Parathyroid adenoma (tissue), 2 donors: Measurements from ENCODE around the gene MAPT.

Experiments used
- H2AFZ ChIP-seq: fragments of 300-600 bp; sonication (generic); one replicate; pipeline ENCODE4 v1.7.0; 2017; ENCODE audit warnings: antibody characterized with exemption, mild to moderate bottlenecking
- H3K27ac ChIP-seq: fragments of 300-600 bp; sonication (generic); one replicate; pipeline ENCODE4 v1.7.0; 2017
- H3K27me3 ChIP-seq: fragments of 300-600 bp; sonication (generic); one replicate; pipeline ENCODE4 v1.7.0; 2017; ENCODE audit warnings: low read length; ENCODE audit not compliant: control insufficient read depth, insufficient read depth
- H3K36me3 ChIP-seq: fragments of 300-600 bp; sonication (generic); one replicate; pipeline ENCODE4 v1.7.0; 2017; ENCODE audit warnings: low read length; ENCODE audit not compliant: control insufficient read depth, insufficient read depth
- H3K4me1 ChIP-seq: fragments of 300-600 bp; sonication (generic); one replicate; pipeline ENCODE4 v1.7.0; 2017; ENCODE audit warnings: control low read depth
- H3K4me2 ChIP-seq: fragments of 300-600 bp; sonication (generic); one replicate; pipeline ENCODE4 v1.7.0; 2017; ENCODE audit warnings: low read length
- H3K4me3 ChIP-seq: fragments of 300-600 bp; sonication (generic); one replicate; pipeline ENCODE4 v1.7.0; 2017; ENCODE audit warnings: low read depth, low read length
- H3K79me2 ChIP-seq: fragments of 300-600 bp; sonication (generic); one replicate; pipeline ENCODE4 v1.7.0; 2017; ENCODE audit warnings: control low read depth
- H3K9ac ChIP-seq: fragments of 300-600 bp; sonication (generic); one replicate; pipeline ENCODE4 v1.7.0; 2017; ENCODE audit warnings: mild to moderate bottlenecking
- H3K9me3 ChIP-seq: fragments of 300-600 bp; sonication (generic); one replicate; pipeline ENCODE4 v1.7.0; 2017; ENCODE audit warnings: low read length; ENCODE audit not compliant: control insufficient read depth
- CTCF ChIP-seq: fragments of 300-600 bp; sonication (generic); IDR thresholded peaks from one replicate; pipeline ENCODE4 v1.7.0; 2017; ENCODE audit warnings: antibody characterized with exemption, mild to moderate bottlenecking
- donor health status: primary hyperparathyroidism.

The MAPT gene

GRCh38 chr17:45867702-45868101 lies 26.7 kb upstream of the MAPT start:
- Histone ChIP-seq H3K27me3 (no peaks in the 10 kb centered on the region), H2AFZ (no peak overlapping the region), H3K4me2 (no peak overlapping the region), H3K4me3 (no peak overlapping the region), H3K9me3 (no peaks in the 10 kb centered on the region), H3K27ac (no peak overlapping the region), H3K9ac (no peak overlapping the region), H3K79me2 (no peaks in the 10 kb centered on the region), H3K4me1 (no peaks in the 10 kb centered on the region), H3K36me3 (no peaks in the 10 kb centered on the region)
- no peak for TF ChIP-seq CTCF

- no peaks in the 10 kb centered on the region for H3K9me3 ChIP-seq
- H3K36me3 ChIP-seq = no peaks in the 10 kb centered on the region
- H3K27me3 ChIP-seq = no peaks in the 10 kb centered on the region
- H3K27ac ChIP-seq = no peak overlapping the region
- peaks cover under 1% of the 10 kb centered on the region for H3K4me1 ChIP-seq
- H3K4me2 ChIP-seq = no peak overlapping the region
- no peaks in the 10 kb centered on the region for H3K79me2 ChIP-seq
- H3K9ac ChIP-seq = no peak overlapping the region
- TF ChIP-seq CTCF = no peak
- no peak overlapping the region for H3K4me3 ChIP-seq
- no peak overlapping the region for H2AFZ ChIP-seq
Measured at GRCh38 chr17:45868276-45868675, 26.1 kb upstream of the MAPT start.

- Histone ChIP-seq H3K9me3 (no peaks in the 10 kb centered on the region), H3K4me1 (peaks cover 14% of the 10 kb centered on the region), H3K36me3 (no peaks in the 10 kb centered on the region), H3K27me3 (no peaks in the 10 kb centered on the region), H3K79me2 (no peaks in the 10 kb centered on the region), H3K4me3 (no peak overlapping the region), H2AFZ (no peak overlapping the region), H3K4me2 (no peak overlapping the region), H3K27ac (no peak overlapping the region), H3K9ac (no peak overlapping the region)
- TF ChIP-seq CTCF = no peak
Measured at GRCh38 chr17:45869676-45870341, 24.5 kb upstream of the MAPT start.

- Histone ChIP-seq H3K9ac (no peak overlapping the region), H3K27ac (no peak overlapping the region)
Measured at GRCh38 chr17:45870342-45870974, 23.9 kb upstream of the MAPT start.

More at GRCh38 chr17:45870342-45870974, 23.9 kb upstream of the MAPT start:
- no peak for TF ChIP-seq CTCF
- H3K9me3 ChIP-seq = no peaks in the 10 kb centered on the region
- no peaks in the 10 kb centered on the region for H3K36me3 ChIP-seq
- H3K4me3 ChIP-seq = no peak overlapping the region
- H3K4me2 ChIP-seq = no peak overlapping the region
- no peak overlapping the region for H2AFZ ChIP-seq
- H3K4me1 ChIP-seq = peaks cover 14% of the 10 kb centered on the region
- no peaks in the 10 kb centered on the region for H3K79me2 ChIP-seq
- no peaks in the 10 kb centered on the region for H3K27me3 ChIP-seq
